Measurements from ENCODE around the gene DCTN1. TPM values are rescaled to one million over a fixed set of nuclear protein-coding genes. Genes with fewer than 3 reads are reported as not detected.

DCTN1 gene
- total RNA-seq, 1 experiment from 2014 or later: 150 TPM

- DNase-seq: no peak
- Histone ChIP-seq H3K36me3 (no peaks in the 10 kb centered on the region), H3K4me3 (no peak overlapping the region), H3K27me3 (no peaks in the 10 kb centered on the region), H3K9me3 (no peaks in the 10 kb centered on the region)
Measured at GRCh38 chr2:74316627-74317295, 63.4 kb downstream of the DCTN1 start.

- H3K27me3 ChIP-seq: no peaks in the 10 kb centered on the region
- H3K36me3 ChIP-seq: no peaks in the 10 kb centered on the region
- H3K9me3 ChIP-seq: no peaks in the 10 kb centered on the region
- H3K4me3 ChIP-seq: no peak overlapping the region
- no peak for DNase-seq
Measured at GRCh38 chr2:74314107-74314506, 66.0 kb downstream of the DCTN1 start.

DNA sequence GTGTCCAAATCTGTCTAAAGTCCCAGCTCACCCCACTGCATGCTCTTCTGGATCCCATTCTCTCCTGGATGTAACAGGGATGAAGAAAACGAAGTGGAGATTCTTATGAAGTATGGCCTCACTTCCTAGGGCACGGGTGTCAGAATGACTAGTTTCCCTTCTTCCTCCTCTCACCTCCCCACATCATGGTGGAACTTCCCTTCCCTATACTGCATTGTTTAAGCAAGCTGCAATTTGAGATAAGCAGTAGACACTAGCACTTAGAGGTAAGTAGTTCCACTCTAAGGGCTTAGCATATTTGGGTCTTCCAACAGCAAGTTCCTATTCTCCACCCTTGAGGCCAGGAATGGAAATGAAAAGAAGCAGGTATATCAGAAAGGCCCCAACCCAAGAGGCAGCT, 66.6 kb downstream of the DCTN1 start:
- Histone ChIP-seq H3K4me3 (no peak overlapping the region), H3K9me3 (no peaks in the 10 kb centered on the region), H3K27me3 (no peaks in the 10 kb centered on the region), H3K36me3 (no peaks in the 10 kb centered on the region)
- no peak for DNase-seq

DNA sequence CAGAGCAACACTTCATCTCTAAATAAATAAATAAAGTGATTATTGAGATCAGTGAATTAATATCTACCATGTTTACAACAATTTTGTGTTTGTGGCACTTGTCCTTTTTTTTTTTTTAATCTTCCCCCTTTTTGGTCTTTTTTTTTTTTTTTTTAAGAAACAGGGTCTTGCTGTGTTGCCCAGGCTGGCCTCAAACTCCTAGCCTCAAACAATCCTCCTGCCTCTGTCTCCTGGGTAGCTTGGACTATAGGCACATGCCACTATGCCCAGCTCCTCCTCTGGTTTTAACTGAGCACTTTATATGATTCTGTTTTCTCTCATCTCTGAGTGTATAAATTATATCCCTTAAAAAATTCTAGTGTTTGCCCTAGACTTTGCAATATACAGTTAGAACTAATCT, 67.2 kb downstream of the DCTN1 start:
- Histone ChIP-seq H3K36me3 (no peaks in the 10 kb centered on the region), H3K4me3 (no peak overlapping the region), H3K27me3 (no peaks in the 10 kb centered on the region), H3K9me3 (no peaks in the 10 kb centered on the region)
- no peak for DNase-seq

Other genes with a start within 250 kb of the DCTN1 start
- 132 and 206 TPM in 2 replicates for gene BOLA3, start 232.4 kb downstream of the DCTN1 start, total RNA-seq (2014; rRNA removed; shearing (Covaris generic); ENCODE audit: low replicate concordance)
- gene MOB1A, start 201.4 kb downstream of the DCTN1 start, total RNA-seq (2014; rRNA removed; shearing (Covaris generic); ENCODE audit: low replicate concordance): 95.6 and 187 TPM in 2 replicates
- gene MTHFD2, start 181.7 kb downstream of the DCTN1 start, total RNA-seq (2014; rRNA removed; shearing (Covaris generic); ENCODE audit: low replicate concordance): 445 and 448 TPM in 2 replicates
- under 0.01 TPM in 1 of 2 replicates, not detected in the other for gene SLC4A5, start 36.9 kb downstream of the DCTN1 start, total RNA-seq (2014; rRNA removed; shearing (Covaris generic); ENCODE audit: low replicate concordance)
- gene C2orf81, start 41.3 kb upstream of the DCTN1 start, total RNA-seq (2014; rRNA removed; shearing (Covaris generic); ENCODE audit: low replicate concordance): not detected in 2 replicates
- 25.3 and 26.9 TPM in 2 replicates for gene WDR54, start 41.4 kb upstream of the DCTN1 start, total RNA-seq (2014; rRNA removed; shearing (Covaris generic); ENCODE audit: low replicate concordance)
- gene RTKN, start 61.6 kb upstream of the DCTN1 start, total RNA-seq (2014; rRNA removed; shearing (Covaris generic); ENCODE audit: low replicate concordance): 8.8 and 12.7 TPM in 2 replicates
- gene INO80B, start 74.8 kb upstream of the DCTN1 start, total RNA-seq (2014; rRNA removed; shearing (Covaris generic); ENCODE audit: low replicate concordance): 14.0 and 60.4 TPM in 2 replicates
- 7.5 and 15.4 TPM in 2 replicates for gene WBP1, start 78.1 kb upstream of the DCTN1 start, total RNA-seq (2014; rRNA removed; shearing (Covaris generic); ENCODE audit: low replicate concordance)
- 23.0 and 51.6 TPM in 2 replicates for gene MOGS, start 85.1 kb upstream of the DCTN1 start, total RNA-seq (2014; rRNA removed; shearing (Covaris generic); ENCODE audit: low replicate concordance)
- gene MRPL53, start 92.4 kb upstream of the DCTN1 start, total RNA-seq (2014; rRNA removed; shearing (Covaris generic); ENCODE audit: low replicate concordance): 33.7 and 48.9 TPM in 2 replicates
- gene CCDC142, start 102.7 kb upstream of the DCTN1 start, total RNA-seq (2014; rRNA removed; shearing (Covaris generic); ENCODE audit: low replicate concordance): 6.8 and 10.8 TPM in 2 replicates
- gene TTC31, start 102.8 kb upstream of the DCTN1 start, total RNA-seq (2014; rRNA removed; shearing (Covaris generic); ENCODE audit: low replicate concordance): 8.6 and 16.3 TPM in 2 replicates
- 0.95 and 1.2 TPM in 2 replicates for gene LBX2, start 119.3 kb upstream of the DCTN1 start, total RNA-seq (2014; rRNA removed; shearing (Covaris generic); ENCODE audit: low replicate concordance)
- 23.9 and 24.4 TPM in 2 replicates for gene PCGF1, start 127.4 kb upstream of the DCTN1 start, total RNA-seq (2014; rRNA removed; shearing (Covaris generic); ENCODE audit: low replicate concordance)
- 0.07 and 1.2 TPM in 2 replicates for gene TLX2, start 134.1 kb upstream of the DCTN1 start, total RNA-seq (2014; rRNA removed; shearing (Covaris generic); ENCODE audit: low replicate concordance)
- gene DQX1, start 145.9 kb upstream of the DCTN1 start, total RNA-seq (2014; rRNA removed; shearing (Covaris generic); ENCODE audit: low replicate concordance): not detected in 2 replicates
- 70.0 and 143 TPM in 2 replicates for gene AUP1, start 149.4 kb upstream of the DCTN1 start, total RNA-seq (2014; rRNA removed; shearing (Covaris generic); ENCODE audit: low replicate concordance)
- gene HTRA2, start 149.6 kb upstream of the DCTN1 start, total RNA-seq (2014; rRNA removed; shearing (Covaris generic); ENCODE audit: low replicate concordance): 49.9 and 53.9 TPM in 2 replicates
- gene LOXL3, start 173.6 kb upstream of the DCTN1 start, total RNA-seq (2014; rRNA removed; shearing (Covaris generic); ENCODE audit: low replicate concordance): 17.8 and 22.9 TPM in 2 replicates
- 10.9 and 21.9 TPM in 2 replicates for gene DOK1, start 174.4 kb upstream of the DCTN1 start, total RNA-seq (2014; rRNA removed; shearing (Covaris generic); ENCODE audit: low replicate concordance)

Measured in MG63 (cell line).